ENCODE measurements around the gene AK2.

DNA sequence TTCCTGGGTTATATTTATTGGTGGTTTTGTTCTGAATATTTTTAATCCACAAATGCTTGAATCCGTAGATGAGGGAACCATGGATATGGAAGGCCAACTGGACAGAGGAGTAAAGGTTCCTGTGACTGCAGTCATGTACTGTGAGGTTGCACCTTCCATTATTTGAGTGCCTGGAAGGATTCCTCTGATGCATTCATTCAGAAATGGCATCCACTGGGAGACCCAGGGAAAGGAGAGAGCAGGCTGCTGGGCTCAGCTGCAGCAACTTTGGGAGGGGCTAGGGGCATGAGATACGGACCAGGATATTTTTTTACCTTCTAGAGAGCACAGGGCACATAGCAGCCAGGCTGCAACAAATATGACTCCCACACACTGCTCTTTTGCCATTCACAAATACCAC lies 19.5 kb downstream of the AK2 start:
- TF ChIP-seq POLR2AphosphoS5 (IDR thresholded peaks at IDR 0.05; ENCODE audit: insufficient read depth in 1 of 2, low read depth in 1 of 2) (no peak), POLR2A (IDR thresholded peaks at IDR 0.05) (no peak)
- TF ChIP-seq, protein P1, sequence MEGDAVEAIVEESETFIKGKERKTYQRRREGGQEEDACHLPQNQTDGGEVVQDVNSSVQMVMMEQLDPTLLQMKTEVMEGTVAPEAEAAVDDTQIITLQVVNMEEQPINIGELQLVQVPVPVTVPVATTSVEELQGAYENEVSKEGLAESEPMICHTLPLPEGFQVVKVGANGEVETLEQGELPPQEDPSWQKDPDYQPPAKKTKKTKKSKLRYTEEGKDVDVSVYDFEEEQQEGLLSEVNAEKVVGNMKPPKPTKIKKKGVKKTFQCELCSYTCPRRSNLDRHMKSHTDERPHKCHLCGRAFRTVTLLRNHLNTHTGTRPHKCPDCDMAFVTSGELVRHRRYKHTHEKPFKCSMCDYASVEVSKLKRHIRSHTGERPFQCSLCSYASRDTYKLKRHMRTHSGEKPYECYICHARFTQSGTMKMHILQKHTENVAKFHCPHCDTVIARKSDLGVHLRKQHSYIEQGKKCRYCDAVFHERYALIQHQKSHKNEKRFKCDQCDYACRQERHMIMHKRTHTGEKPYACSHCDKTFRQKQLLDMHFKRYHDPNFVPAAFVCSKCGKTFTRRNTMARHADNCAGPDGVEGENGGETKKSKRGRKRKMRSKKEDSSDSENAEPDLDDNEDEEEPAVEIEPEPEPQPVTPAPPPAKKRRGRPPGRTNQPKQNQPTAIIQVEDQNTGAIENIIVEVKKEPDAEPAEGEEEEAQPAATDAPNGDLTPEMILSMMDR (IDR thresholded peaks at IDR 0.05), result no peak
